ENCODE data around the gene MTCL1. TPM values are rescaled to one million over a fixed set of nuclear protein-coding genes. Genes with fewer than 3 reads are reported as not detected.

Gene MTCL1
- total RNA-seq, 1 experiment from 2014 or later, result 50.1 TPM

GRCh38 chr18:8724452-8724851, 19.1 kb downstream of the MTCL1 start:
- Histone ChIP-seq H3K9me3 (ENCODE audit: control insufficient read depth, insufficient read depth, low read depth, low read length) (no peaks in the 10 kb centered on the region), H3K36me3 (ENCODE audit: control insufficient read depth, insufficient read depth, low read length) (peaks cover 3% of the 10 kb centered on the region; the same call in 1 of the 2 replicates), H3K27ac (ENCODE audit: low read length) (peak overlapping the region; percentile 18; the same call in 1 of the 2 replicates), H3K4me1 (ENCODE audit: control insufficient read depth, insufficient read depth, low read length) (peaks cover 10% of the 10 kb centered on the region), H3K27me3 (ENCODE audit: control insufficient read depth, insufficient read depth, low read length) (no peaks in the 10 kb centered on the region), H3K4me3 (ENCODE audit: low read depth in 2 of 2, low read length in 2 of 2) (no peak overlapping the region)
- in situ Hi-C loops (cut with HindIII; ENCODE audit: low pct_unique_long_range_greater_than_20kb, low sequenced_read_pairs), result no loop called here
- ATAC-seq, result no peak
- ChIA-PET CTCF (no interaction called here), POLR2A (interaction anchor here (0.6 kb wide), 1 partner anchor 110 kb away, joined by 8 read pairs; no protein-coding TSS in a partner anchor)
- no TSS peak for BruUV-seq (replicated peaks)
- no peak for DNase-seq (ENCODE audit: low read depth, low spot score)
- TF ChIP-seq TCF7L2 (IDR thresholded peaks at IDR 0.05; ENCODE audit: low read depth, low read length), result no peak
- intact Hi-C loops (cut with micrococcal nuclease; ENCODE audit: unreplicated experiment), result no loop called here

- ChIA-PET CTCF (no interaction called here), POLR2A (no interaction called here)
- H3K4me1 ChIP-seq (ENCODE audit: control insufficient read depth, insufficient read depth, low read length), result peaks cover 22% of the 10 kb centered on the region
- DNase-seq (ENCODE audit: low read depth, low spot score), result no peak
- no peak for ATAC-seq
- intact Hi-C loops (cut with micrococcal nuclease; ENCODE audit: unreplicated experiment) (no loop called here), in situ Hi-C loops (cut with HindIII; ENCODE audit: low pct_unique_long_range_greater_than_20kb, low sequenced_read_pairs) (no loop called here)
- H3K27ac ChIP-seq (ENCODE audit: low read length), result no peak overlapping the region
- H3K4me3 ChIP-seq (ENCODE audit: low read depth in 2 of 2, low read length in 2 of 2), result no peak overlapping the region
- no peaks in the 10 kb centered on the region for H3K27me3 ChIP-seq (ENCODE audit: control insufficient read depth, insufficient read depth, low read length)
- TF ChIP-seq CTCF (IDR thresholded peaks at IDR 0.05) (no peak), SIN3A (IDR thresholded peaks at IDR 0.05; ENCODE audit: borderline replicate concordance, insufficient read depth, low read depth, low read length) (no peak), POLR2AphosphoS5 (IDR thresholded peaks at IDR 0.05; ENCODE audit: low read depth, low read length) (no peak), TCF7L2 (IDR thresholded peaks at IDR 0.05; ENCODE audit: low read depth, low read length) (no peak), REST (IDR thresholded peaks at IDR 0.05; ENCODE audit: insufficient read depth in 1 of 2, low read depth in 2 of 2, low read length in 1 of 2) (no peak)
- H3K36me3 ChIP-seq (ENCODE audit: control insufficient read depth, insufficient read depth, low read length), result no peaks in the 10 kb centered on the region
- no TSS peak for BruUV-seq (replicated peaks)
- no peaks in the 10 kb centered on the region for H3K9me3 ChIP-seq (ENCODE audit: control insufficient read depth, insufficient read depth, low read depth, low read length)
Measured at GRCh38 chr18:8726281-8726680, 20.9 kb downstream of the MTCL1 start.

- TF ChIP-seq SIN3A (IDR thresholded peaks at IDR 0.05; ENCODE audit: borderline replicate concordance, insufficient read depth, low read depth, low read length) (no peak), TCF7L2 (IDR thresholded peaks at IDR 0.05; ENCODE audit: low read depth, low read length) (no peak), CTCF (IDR thresholded peaks at IDR 0.05) (no peak), REST (IDR thresholded peaks at IDR 0.05; ENCODE audit: insufficient read depth in 1 of 2, low read depth in 2 of 2, low read length in 1 of 2) (no peak), POLR2AphosphoS5 (IDR thresholded peaks at IDR 0.05; ENCODE audit: low read depth, low read length) (no peak)
- Histone ChIP-seq H3K4me3 (ENCODE audit: low read depth in 2 of 2, low read length in 2 of 2) (no peak overlapping the region), H3K9me3 (ENCODE audit: control insufficient read depth, insufficient read depth, low read depth, low read length) (no peaks in the 10 kb centered on the region), H3K27ac (ENCODE audit: low read length) (no peak overlapping the region), H3K27me3 (ENCODE audit: control insufficient read depth, insufficient read depth, low read length) (no peaks in the 10 kb centered on the region), H3K4me1 (ENCODE audit: control insufficient read depth, insufficient read depth, low read length) (peaks cover 19% of the 10 kb centered on the region), H3K36me3 (ENCODE audit: control insufficient read depth, insufficient read depth, low read length) (no peaks in the 10 kb centered on the region)
- POLR2A ChIA-PET, result interaction anchor here (0.5 kb wide), 1 partner anchor 76 kb away, joined by 3 read pairs; no protein-coding TSS in a partner anchor
- CTCF ChIA-PET, result no interaction called here
- BruUV-seq (replicated peaks), result TSS peak; percentile 44
- intact Hi-C loops (cut with micrococcal nuclease; ENCODE audit: unreplicated experiment), result no loop called here
- DNase-seq (ENCODE audit: low read depth, low spot score), result no peak
- ATAC-seq, result no peak
- in situ Hi-C loops (cut with HindIII; ENCODE audit: low pct_unique_long_range_greater_than_20kb, low sequenced_read_pairs), result no loop called here
Measured at GRCh38 chr18:8726963-8727705, 21.8 kb downstream of the MTCL1 start.
